H9 (cell line): ENCODE results near the gene HFE. TPM values are rescaled to one million over a fixed set of nuclear protein-coding genes. Genes with fewer than 3 reads are reported as not detected.

Experiments used
- DNase-seq: peaks from one replicate; pipeline ENCODE4 v3.0.0-alpha.2; 2017
- H2AFZ ChIP-seq: one replicate; pipeline ENCODE4 v1.6.1; 2013; ENCODE audit warnings: mild to moderate bottlenecking, low read length, control low read depth, moderate library complexity
- H2AK5ac ChIP-seq: 2 replicates; pipeline ENCODE4 v1.6.1; 2013; ENCODE audit warnings: low read length, control low read depth, mixed read lengths; ENCODE audit not compliant: insufficient read length
- H2BK120ac ChIP-seq: one replicate; pipeline ENCODE4 v1.6.1; 2013; ENCODE audit warnings: low read depth, mild to moderate bottlenecking, low read length, control low read depth, inconsistent platforms; ENCODE audit not compliant: poor library complexity, severe bottlenecking
- H2BK12ac ChIP-seq: 2 replicates; pipeline ENCODE4 v1.6.1; 2013; ENCODE audit warnings: low read length, control low read depth, mixed read lengths, low read depth; ENCODE audit not compliant: insufficient read length
- H2BK15ac ChIP-seq: 2 replicates; pipeline ENCODE4 v1.6.1; 2013; ENCODE audit warnings: low read depth, low read length, control low read depth
- H2BK20ac ChIP-seq: one replicate; pipeline ENCODE4 v1.6.1; 2013; ENCODE audit warnings: low read depth, mild to moderate bottlenecking, low read length, control low read depth, inconsistent platforms; ENCODE audit not compliant: poor library complexity, severe bottlenecking
- H2BK5ac ChIP-seq: 2 replicates; pipeline ENCODE4 v1.6.1; 2013; ENCODE audit warnings: low read length, control low read depth, mixed read lengths; ENCODE audit not compliant: insufficient read length
- H3K14ac ChIP-seq: 2 replicates; pipeline ENCODE4 v1.6.1; 2013; ENCODE audit warnings: low read length, control low read depth; ENCODE audit not compliant: insufficient read depth
- H3K18ac ChIP-seq: 2 replicates; pipeline ENCODE4 v1.6.1; 2013; ENCODE audit warnings: low read depth, mild to moderate bottlenecking, mixed read lengths, low read length, control low read depth; ENCODE audit not compliant: insufficient read length
- H3K23ac ChIP-seq: 2 replicates; pipeline ENCODE4 v1.6.1; 2013; ENCODE audit warnings: low read length, control low read depth, mixed read lengths, low read depth; ENCODE audit not compliant: insufficient read length
- H3K23me2 ChIP-seq: 2 replicates; pipeline ENCODE4 v1.6.1; 2013; ENCODE audit warnings: low read depth, mild to moderate bottlenecking, mixed read lengths, low read length, control low read depth; ENCODE audit not compliant: insufficient read length, poor library complexity, severe bottlenecking
- H3K27ac ChIP-seq: 2 replicates; pipeline ENCODE4 v1.5.1; 2013; ENCODE audit warnings: low read length, control low read depth, mixed read lengths, low read depth; ENCODE audit not compliant: insufficient read length
- H3K27me3 ChIP-seq: 2 replicates; pipeline ENCODE4 v1.6.1; 2013; ENCODE audit warnings: low read length, control low read depth, inconsistent platforms; ENCODE audit not compliant: insufficient read depth
- H3K4ac ChIP-seq: 2 replicates; pipeline ENCODE4 v1.6.1; 2013; ENCODE audit warnings: low read depth, mild to moderate bottlenecking, control low read depth, inconsistent platforms, low read length, moderate library complexity
- H3K4me1 ChIP-seq: 2 replicates; pipeline ENCODE4 v1.6.1; 2013; ENCODE audit warnings: low read length, control low read depth, inconsistent platforms; ENCODE audit not compliant: insufficient read depth
- H3K4me2 ChIP-seq: 2 replicates; pipeline ENCODE4 v1.6.1; 2013; ENCODE audit warnings: low read length, control low read depth, mixed read lengths; ENCODE audit not compliant: insufficient read length, insufficient read depth
- H3K56ac ChIP-seq: 2 replicates; pipeline ENCODE4 v1.6.1; 2013; ENCODE audit warnings: low read depth, mild to moderate bottlenecking, mixed read lengths, low read length, control low read depth; ENCODE audit not compliant: insufficient read length
- H3K79me1 ChIP-seq: 2 replicates; pipeline ENCODE4 v1.6.1; 2013; ENCODE audit warnings: low read depth, mild to moderate bottlenecking, moderate library complexity, low read length, control low read depth, inconsistent platforms; ENCODE audit not compliant: insufficient read depth, poor library complexity, severe bottlenecking
- H3K79me2 ChIP-seq: 2 replicates; pipeline ENCODE4 v1.6.1; 2013; ENCODE audit warnings: low read length, control low read depth, inconsistent platforms; ENCODE audit not compliant: insufficient read depth
- H3K9ac ChIP-seq: 2 replicates; pipeline ENCODE4 v1.6.1; 2013; ENCODE audit warnings: low read length, control low read depth, mixed read lengths; ENCODE audit not compliant: insufficient read length; ENCODE audit errors: extremely low read depth
- H3K9me3 ChIP-seq: one replicate; pipeline ENCODE4 v1.6.1; 2013; ENCODE audit warnings: low read depth, low read length, inconsistent platforms; ENCODE audit not compliant: control insufficient read depth
- H3T11ph ChIP-seq: one replicate; pipeline ENCODE4 v1.6.1; 2013; ENCODE audit warnings: mild to moderate bottlenecking, low read length, control low read depth, inconsistent platforms
- H4K20me1 ChIP-seq: one replicate; pipeline ENCODE4 v1.6.1; 2013; ENCODE audit not compliant: control insufficient read depth, insufficient read length, insufficient read depth
- H4K5ac ChIP-seq: 2 replicates; pipeline ENCODE4 v1.6.1; 2013; ENCODE audit warnings: low read depth, mild to moderate bottlenecking, mixed read lengths, low read length, control low read depth; ENCODE audit not compliant: insufficient read length
- H4K8ac ChIP-seq: replicated peaks from 2 replicates; pipeline ENCODE4 v1.6.1; 2013; ENCODE audit warnings: low read length, control low read depth, mixed read lengths, low read depth; ENCODE audit not compliant: insufficient read length
- H4K91ac ChIP-seq: 2 replicates; pipeline ENCODE4 v1.6.1; 2013; ENCODE audit warnings: low read depth, mild to moderate bottlenecking, moderate library complexity, mixed read lengths, low read length, control low read depth; ENCODE audit not compliant: insufficient read length
- H3K27ac Mint-ChIP-seq, 3 experiments: 2 replicates in 2 of 3; 3 replicates in 1 of 3; pipeline ENCODE4 v1.8.0; 2020 to 2021; ENCODE audit warnings: mixed read lengths in 3 of 3, mild to moderate bottlenecking in 1 of 3, moderate library complexity in 1 of 3
- H3K27me3 Mint-ChIP-seq: 2 replicates; pipeline ENCODE4 v1.8.0; 2021; ENCODE audit warnings: low read depth, mild to moderate bottlenecking, moderate library complexity, mixed read lengths
- H3K36me3 Mint-ChIP-seq, 3 experiments: 2 replicates in 2 of 3; 3 replicates in 1 of 3; pipeline ENCODE4 v1.8.0; 2020 to 2021; ENCODE audit warnings: low read depth in 3 of 3, mixed read lengths in 3 of 3; ENCODE audit not compliant: insufficient read depth in 1 of 3
- H3K4me1 Mint-ChIP-seq, 2 experiments: 2 replicates each; pipeline ENCODE4 v1.8.0; 2020; ENCODE audit warnings: mixed read lengths in 2 of 2
- H3K4me3 Mint-ChIP-seq, 2 experiments: 2 replicates in 1 of 2; 3 replicates in 1 of 2; pipeline ENCODE4 v1.8.0; 2020 to 2021; ENCODE audit warnings: mild to moderate bottlenecking in 2 of 2, mixed read lengths in 2 of 2, moderate library complexity in 1 of 2
- H3K9me3 Mint-ChIP-seq, 2 experiments: 2 replicates in 1 of 2; 3 replicates in 1 of 2; pipeline ENCODE4 v1.8.0; 2020; ENCODE audit warnings: mild to moderate bottlenecking in 2 of 2, mixed read lengths in 2 of 2, moderate library complexity in 1 of 2
- CTCF ChIP-seq: fragments of 200-600 bp; sonication (generic); conservative IDR thresholded peaks from 3 replicates; pipeline ENCODE4 v1.8.0; 2021; ENCODE audit warnings: antibody characterized with exemption, mild to moderate bottlenecking
- WGBS: extraction: QIAGEN DNeasy Blood & Tissue Kit; methylation state at CpG from one replicate; pipeline ENCODE4 v1.1.7; 2013; ENCODE audit warnings: missing lambda C conversion rate, low lambda C conversion rate, mixed read lengths; ENCODE audit not compliant: insufficient read length; ENCODE audit errors: extremely low coverage; 5-methylcytosine and 5-hydroxymethylcytosine counted together
- total RNA-seq: library from RNA; stranded (reverse); gene quantifications from 2 replicates; pipeline ENCODE4 v1.2.1, GENCODE V29; 2021

HFE gene
- total RNA-seq, 1 experiment from 2014 or later = 0.98 TPM

- no peak overlapping the region for H2AFZ ChIP-seq
- TF ChIP-seq CTCF = no peak
- no peaks in the 10 kb centered on the region; the same call in 1 of the 2 replicates for H3K79me2 ChIP-seq
- no peak overlapping the region for H2BK12ac ChIP-seq
- H2BK20ac ChIP-seq = no peak overlapping the region
- no peaks in the 10 kb centered on the region for H3K9me3 Mint-ChIP-seq
- H3K36me3 Mint-ChIP-seq = no peaks in the 10 kb centered on the region; a peak in 1 of 7 replicates
- no peak overlapping the region for H3K14ac ChIP-seq
- no peak overlapping the region for H3K18ac ChIP-seq
- no peak overlapping the region for H3K4ac ChIP-seq
- H3K27ac Mint-ChIP-seq = no peak overlapping the region
- H2BK5ac ChIP-seq = no peak overlapping the region
- no peak overlapping the region for H2BK120ac ChIP-seq
- H3K56ac ChIP-seq = no peak overlapping the region
- H4K5ac ChIP-seq = no peak overlapping the region
- DNase-seq = no peak
- H3K9me3 ChIP-seq = no peaks in the 10 kb centered on the region
- no peak overlapping the region for H2AK5ac ChIP-seq
- H3T11ph ChIP-seq = no peak overlapping the region
- H3K23me2 ChIP-seq = no peaks in the 10 kb centered on the region
- H3K4me2 ChIP-seq = no peak overlapping the region
- H3K27me3 Mint-ChIP-seq = no peaks in the 10 kb centered on the region
- WGBS = no CpG with 5 or more reads among the region's 4 CpGs
- no peaks in the 10 kb centered on the region for H4K20me1 ChIP-seq
- H3K79me1 ChIP-seq = no peaks in the 10 kb centered on the region
- no peak overlapping the region for H4K91ac ChIP-seq
- H2BK15ac ChIP-seq = no peak overlapping the region
- H3K4me3 Mint-ChIP-seq = no peak overlapping the region
- H3K9ac ChIP-seq = no peak overlapping the region
- H3K23ac ChIP-seq = no peak overlapping the region
- peaks cover 0 to 4% of the 10 kb centered on the region in 2 experiments; a peak in 1 of 4 replicates for H3K4me1 Mint-ChIP-seq
- H3K27me3 ChIP-seq = no peaks in the 10 kb centered on the region
- no peak overlapping the region for H4K8ac ChIP-seq
- peaks cover 4% of the 10 kb centered on the region for H3K4me1 ChIP-seq
- H3K27ac ChIP-seq = no peak overlapping the region
These were observed 53.2 kb downstream of the HFE start for GRCh38 chr6:26140254-26140966.
